HG02840 (cell line): ENCODE data around the gene RAD51.

Experiments used
- ATAC-seq: cut with Tn5 transposase; IDR thresholded peaks from one replicate; pipeline ENCODE4 v1.9.1; 2021; ENCODE audit warnings: mild to moderate bottlenecking, moderate library complexity, moderate number of reproducible peaks; ENCODE audit not compliant: unreplicated experiment, low FRiP score

Gene RAD51

DNA sequence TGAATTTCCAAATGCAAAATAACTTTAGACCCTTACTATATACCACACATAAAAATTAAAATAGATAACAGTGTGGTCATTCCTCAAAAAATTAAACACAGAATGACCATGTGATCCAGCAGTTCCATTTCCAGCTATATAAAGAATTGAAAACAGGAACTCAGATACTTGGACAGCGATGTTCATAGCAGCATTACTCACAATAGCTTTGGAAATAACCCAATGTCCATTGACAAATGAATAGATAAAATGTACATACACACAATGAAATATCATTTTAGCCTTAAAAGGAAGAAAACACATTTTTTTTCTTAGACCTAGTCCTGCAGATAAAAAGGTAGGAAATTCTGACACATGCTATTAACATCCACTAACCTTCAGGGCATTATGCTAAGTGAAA is 26.7 kb downstream of the RAD51 start:
- no peak for ATAC-seq

DNA sequence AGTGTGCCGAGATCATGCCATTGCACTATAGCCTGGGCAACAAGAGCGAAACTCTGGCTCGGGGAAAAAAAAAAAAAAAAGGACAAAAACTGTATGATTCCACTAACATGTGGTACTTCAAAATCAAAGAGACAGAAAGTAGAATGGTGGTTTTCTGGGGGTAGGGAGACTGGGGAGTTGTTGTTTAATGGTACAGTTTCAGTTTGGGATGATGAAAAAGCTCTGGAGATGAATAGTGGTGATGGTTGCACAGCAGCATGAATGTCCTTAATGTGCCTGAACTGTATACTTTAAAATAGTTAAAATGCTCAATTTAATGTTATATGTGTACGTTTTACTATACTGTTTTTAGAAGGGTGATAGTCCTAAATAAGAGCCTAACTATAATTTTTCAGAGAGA is 27.4 kb downstream of the RAD51 start:
- no peak for ATAC-seq

DNA sequence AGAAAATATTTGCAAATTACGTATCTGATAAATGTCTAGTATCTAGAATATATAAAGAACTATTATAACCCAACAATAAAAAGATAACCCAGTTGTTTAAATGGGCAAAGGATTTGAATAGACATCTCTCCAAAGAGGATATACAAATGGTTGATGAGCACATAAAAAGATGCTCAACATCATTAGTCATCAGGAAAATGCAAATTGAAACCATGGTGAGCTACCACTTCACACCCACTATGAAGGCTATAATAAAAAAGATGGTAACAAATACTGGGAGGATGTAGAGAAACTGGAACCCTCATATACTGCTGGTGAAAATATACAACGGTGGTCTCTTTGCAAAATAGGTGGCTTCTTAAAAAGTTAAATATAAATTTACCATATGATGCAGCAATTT is 28.0 kb downstream of the RAD51 start:
- ATAC-seq, result no peak

DNA sequence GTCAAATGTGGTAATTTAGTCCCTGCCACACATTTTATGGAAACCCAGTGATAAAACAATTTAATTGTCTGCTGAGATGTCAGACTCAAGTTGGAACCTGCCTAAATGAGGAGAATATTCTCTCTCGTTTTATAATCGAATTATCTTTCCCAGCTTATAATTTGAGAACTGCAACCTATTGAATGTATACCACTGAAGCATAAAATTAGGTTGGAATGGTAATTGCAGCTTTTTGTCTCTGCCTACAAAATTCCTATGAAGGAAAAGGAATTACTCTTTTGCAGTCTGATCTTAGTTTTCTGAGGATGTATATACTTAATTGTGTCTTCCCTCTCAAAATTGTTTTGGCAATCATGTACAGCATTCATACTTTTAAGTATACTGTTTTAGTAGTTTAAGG is 28.9 kb downstream of the RAD51 start:
- no peak for ATAC-seq

DNA sequence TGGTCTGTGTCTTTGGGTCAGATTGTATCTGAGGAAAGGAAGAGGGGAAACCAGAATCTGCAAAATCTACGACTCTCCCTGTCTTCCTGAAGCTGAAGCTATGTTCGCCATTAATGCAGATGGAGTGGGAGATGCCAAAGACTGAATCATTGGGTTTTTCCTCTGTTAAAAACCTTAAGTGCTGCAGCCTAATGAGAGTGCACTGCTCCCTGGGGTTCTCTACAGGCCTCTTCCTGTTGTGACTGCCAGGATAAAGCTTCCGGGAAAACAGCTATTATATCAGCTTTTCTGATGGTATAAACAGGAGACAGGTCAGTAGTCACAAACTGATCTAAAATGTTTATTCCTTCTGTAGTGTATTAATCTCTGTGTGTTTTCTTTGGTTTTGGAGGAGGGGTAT is 36.1 kb downstream of the RAD51 start:
- ATAC-seq, result no peak

DNA sequence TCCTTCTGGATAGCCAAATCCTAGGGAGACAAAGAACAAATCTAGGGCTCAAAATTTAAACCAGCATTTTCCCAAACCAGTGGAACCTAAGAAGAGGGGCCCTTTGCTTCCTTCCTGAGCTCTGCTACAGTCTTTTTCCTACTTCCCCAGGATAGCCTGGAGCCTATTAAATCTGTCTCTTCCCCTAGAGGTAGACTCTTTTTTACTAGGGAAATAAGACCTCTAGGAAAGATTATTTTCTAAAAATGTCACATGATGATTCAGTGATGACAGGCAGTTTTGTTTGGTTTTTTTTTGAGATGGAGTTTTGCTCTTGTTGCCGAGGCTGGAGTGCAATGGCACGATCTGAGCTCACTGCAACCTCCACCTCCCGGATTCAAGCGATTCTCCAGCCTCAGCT is 41.6 kb downstream of the RAD51 start:
- ATAC-seq, result no peak

DNA sequence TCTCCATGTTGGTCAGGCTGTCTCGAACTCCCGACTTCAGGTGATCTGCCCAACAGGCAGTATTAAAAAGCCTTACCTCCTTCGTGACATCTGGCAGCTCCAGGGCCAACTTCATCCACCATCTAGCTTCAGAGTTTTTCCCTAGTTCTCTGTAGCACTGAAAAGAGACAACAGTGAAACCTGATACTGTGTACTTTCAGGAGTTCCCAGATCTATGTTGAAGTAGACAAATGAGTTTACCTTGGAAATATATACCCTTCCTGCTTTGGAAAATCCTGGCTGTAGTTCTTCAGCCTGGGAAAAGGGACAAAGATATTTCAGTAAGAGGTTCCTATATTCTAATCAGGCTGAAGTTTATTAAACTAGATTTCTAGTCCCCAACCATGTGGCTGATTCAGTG is 42.1 kb downstream of the RAD51 start:
- no peak for ATAC-seq

DNA sequence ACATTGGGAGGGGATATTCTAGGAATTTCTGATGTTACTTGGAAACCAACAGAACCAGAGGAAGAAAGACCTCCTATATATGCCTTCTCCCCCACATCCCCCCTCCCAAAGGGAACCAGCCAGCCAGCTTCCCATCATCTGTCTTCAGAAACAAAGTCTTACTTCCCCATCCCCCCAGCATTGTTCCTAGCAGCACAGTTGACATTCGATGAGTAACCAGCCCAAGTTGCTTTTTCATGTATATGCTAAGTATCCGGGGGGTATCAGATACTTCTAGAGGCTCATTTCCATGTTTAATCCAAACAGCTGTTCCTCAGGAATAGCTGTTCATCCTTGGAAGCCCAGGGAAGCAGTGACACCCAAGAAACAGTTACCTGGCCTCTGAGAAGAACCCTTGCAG is 44.1 kb downstream of the RAD51 start:
- no peak for ATAC-seq

DNA sequence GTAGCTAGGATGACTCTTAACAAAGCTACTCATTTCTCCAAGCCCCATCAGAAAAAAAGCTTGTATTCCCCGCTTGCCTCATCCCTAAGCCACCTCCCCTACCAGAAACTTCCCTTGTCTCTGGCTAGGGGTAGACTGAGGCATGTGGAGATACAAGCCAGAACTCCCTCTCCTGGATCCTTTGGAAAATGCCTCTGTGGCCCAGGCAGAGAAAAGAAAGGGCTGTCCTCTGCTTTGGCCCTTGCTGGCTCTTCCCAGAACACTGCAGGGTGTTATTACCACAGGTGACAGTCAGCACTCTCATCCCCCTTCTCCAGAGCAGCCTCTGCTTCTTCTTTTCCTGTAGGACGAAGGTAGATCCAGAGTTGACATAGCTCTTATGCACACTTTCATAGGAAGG is 44.9 kb downstream of the RAD51 start:
- no peak for ATAC-seq

DNA sequence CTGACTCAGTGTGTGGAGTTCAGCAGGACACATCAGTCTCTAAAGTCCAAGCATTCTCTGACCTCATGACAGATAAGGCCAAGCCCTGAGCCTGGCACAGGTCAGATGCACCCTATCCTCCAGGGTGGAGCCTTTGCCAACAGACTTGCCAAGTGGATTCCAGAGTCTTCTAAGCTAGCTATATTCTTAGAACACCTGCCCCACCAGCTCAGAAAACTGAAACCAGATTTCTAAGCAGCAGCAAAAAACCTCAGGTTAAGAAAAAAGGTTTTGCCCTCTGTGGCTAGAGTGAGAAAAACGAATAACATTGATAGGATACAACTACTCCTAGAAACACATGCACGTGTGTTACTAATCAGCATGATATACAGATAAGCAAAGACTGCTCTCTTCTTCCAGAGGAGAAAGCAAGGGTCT is 48.5 kb downstream of the RAD51 start:
- no peak for ATAC-seq

DNA sequence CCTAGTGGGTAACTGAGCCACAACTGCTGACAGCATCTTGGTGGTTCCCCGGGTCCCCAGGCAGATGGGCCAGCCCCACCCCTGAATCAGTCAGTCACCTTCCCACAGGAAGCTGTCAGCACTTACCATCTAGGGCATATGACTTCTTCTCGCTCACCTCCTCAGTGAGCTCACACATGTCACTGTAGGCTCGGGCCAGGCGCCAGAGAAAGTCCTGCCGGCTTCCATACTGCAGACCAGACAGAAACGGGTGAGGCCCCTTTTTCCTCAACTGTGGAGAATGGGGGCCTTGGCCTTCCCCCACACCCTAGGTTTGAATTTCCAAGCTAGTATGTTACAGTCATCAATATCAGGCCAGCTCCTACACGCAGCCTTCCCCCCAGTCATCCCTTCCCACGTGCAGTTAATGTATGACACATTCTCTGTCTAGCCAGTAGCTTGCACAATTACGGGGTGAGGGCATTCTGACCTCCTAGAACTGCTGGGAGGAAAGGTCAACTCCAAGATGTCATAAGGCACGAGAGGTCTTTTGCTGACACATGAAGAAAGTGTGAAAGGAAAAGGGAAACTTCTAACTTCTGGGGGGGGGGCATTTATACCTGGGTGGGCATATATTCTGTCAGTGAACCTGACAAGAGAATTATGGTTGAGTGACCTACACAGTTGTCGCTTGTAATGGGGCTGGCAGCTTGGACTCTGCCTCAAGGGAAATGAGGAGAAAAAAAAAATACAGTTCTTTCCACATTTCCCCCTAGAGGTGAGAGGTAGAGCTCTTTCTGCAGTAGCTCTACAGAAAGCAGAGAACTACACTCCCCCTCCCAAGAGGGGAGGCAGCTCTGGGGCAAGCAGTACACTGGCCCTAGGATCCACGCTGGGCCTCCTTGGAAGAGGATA is 49.2 kb downstream of the RAD51 start:
- ATAC-seq, result no peak

DNA sequence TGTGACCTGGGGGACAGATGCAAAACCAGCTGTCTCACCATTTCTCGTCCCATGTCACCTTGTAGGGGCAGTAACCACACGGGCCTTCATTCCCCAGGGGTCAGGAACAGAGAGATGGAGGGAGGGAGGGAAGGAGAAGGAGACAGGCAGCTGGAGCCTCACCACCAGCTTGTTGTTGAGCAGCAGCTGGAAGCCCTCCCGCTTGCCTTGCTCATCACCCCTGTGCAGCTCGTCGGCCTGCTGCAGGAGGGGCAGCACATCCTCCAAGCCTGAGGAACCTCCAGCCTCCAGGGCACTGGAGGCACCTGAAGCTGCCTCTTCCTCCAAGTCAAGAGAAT is 49.8 kb downstream of the RAD51 start:
- no peak for ATAC-seq

DNA sequence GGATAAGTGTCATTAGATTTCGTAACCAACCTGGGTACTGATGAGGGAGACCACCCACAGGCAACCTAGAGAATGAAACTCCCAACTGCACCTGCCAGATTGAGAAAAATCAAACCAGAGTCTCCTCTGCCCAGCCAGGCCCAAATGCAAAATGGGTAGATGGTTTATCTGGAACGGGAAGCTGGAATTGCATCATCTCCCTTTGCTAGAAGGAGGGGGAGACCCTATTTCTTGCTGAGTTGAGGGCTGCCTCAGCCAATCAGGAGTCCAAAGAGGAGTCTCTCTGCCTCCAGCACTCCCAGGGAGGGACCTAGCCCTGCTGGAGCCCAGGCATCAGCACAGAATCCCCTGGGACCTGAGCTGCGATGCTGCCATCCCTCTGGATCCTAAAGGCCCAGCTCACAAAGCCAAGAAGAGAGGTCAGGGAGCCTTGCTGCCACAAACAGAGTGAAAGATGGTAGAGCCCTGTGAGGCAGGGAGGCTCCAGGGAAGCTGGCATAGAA is 52.0 kb downstream of the RAD51 start:
- no peak for ATAC-seq

DNA sequence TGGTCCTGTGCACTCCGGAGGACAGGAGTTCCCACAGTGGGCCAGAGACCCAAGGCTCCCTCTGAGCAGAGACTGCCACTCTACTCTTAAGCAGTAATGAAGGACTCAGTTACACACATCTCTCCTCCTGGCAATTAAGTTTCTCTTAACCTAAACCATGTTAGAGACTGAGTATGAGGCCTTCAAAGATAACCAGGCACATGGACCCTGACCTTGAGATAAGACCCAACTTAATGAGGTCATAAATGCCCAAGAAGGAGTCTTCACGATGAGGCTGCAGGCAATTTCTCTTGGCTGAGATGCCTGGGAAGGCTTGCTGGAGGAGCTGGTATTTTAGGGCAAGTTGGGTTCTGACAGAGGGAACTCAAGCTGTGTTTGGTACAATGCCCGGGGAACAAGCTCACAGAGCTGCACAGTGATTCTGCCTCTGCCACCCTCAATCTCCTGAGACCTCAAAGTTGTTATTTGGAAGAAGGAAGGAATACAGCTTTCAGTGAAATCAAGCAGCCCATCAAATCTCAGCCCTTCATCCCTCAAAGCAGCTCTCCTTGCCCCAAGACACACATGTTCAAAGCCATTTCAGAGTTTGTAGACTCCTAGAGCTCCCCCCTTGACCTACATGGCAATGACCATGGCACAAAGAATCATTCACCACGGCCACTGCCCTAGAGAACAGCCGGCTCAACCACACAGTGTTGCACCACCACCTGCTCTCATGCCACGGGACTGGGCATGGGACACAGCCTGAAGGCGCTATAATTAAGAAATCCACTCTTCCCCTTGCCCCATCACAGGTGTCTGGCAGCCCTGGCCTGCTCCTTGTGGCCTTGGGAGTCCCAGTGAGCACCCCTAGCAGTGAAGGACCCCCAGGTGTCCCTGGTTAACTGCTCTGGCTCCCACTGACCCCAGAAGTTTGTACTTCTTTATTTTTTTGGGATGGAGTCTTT is 53.0 kb downstream of the RAD51 start:
- no peak for ATAC-seq

DNA sequence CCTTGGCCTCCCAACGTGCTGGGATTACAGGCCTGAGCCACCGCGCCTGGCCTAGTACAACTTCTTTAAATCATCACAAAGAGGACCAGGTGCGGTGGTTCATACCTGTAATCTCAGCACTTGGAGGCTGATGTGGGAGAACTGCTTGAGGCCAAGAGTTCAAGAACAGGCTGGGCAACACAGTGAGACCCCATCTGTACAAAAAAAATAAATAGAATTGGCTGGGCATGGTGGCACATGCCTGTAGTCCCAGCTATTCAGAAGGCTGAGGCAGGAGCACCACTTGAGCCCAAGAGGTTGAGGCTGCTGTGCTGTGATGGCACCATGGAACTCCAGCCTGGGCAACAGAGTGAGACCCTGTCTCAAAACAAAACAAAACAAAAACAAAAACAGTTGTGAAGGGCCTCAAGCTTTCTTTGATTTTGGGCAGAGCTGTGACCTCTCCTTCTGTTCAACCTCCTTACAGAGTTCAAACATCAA is 54.2 kb downstream of the RAD51 start:
- no peak for ATAC-seq

DNA sequence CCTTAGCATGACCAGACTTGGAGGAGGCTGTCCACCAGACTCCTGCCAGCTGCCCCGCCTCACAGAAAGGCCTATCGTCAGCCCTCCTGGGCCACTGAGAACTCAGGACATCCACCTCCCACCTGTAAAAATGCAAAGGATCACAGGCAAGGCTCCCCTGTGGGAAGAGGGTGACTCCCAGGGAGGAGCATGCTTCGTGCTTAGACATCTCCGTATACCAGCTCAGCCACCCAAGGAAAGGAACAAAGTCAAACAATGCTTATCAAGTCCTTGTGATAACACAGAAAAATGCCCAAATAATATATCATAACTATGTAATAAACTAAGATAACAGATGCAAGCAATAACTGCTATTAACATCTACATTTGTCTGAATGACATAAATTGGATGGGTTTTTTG is 55.9 kb downstream of the RAD51 start:
- ATAC-seq, result no peak

DNA sequence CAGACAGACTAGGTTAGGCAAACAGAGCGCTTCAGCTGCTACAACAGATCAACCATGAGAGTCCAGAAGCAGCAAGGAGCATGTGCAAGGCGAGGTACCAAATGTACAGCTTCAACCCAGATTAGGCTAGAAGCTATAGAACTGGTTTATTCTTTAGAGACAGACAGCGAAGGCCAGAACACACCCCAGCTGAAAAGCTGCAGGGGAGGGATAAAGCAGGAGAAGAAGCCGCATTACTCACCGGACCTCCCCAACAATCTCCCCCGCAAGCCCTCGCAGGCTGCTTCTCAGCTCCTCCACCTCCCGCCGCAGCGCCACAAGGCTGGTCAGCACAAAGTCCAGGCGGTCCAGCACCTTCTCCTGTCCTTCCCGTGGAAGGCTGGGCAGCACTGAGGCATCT is 56.8 kb downstream of the RAD51 start:
- ATAC-seq, result no peak

DNA sequence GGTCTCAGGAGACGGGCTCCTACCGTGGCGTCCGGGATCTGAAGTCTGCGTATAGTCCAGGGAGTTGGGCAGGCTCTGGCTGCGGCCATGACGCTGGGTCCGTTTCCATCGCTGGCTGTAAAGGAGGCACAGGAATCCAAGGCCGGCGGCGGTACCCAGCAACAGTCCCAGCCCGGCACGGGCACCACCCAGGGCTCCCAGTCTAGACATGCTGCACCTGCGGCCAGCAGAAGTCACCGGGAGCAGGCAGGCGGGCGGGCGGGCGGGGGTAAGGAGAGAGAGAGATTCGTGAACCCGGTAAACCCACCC is 59.6 kb downstream of the RAD51 start:
- ATAC-seq, result no peak

DNA sequence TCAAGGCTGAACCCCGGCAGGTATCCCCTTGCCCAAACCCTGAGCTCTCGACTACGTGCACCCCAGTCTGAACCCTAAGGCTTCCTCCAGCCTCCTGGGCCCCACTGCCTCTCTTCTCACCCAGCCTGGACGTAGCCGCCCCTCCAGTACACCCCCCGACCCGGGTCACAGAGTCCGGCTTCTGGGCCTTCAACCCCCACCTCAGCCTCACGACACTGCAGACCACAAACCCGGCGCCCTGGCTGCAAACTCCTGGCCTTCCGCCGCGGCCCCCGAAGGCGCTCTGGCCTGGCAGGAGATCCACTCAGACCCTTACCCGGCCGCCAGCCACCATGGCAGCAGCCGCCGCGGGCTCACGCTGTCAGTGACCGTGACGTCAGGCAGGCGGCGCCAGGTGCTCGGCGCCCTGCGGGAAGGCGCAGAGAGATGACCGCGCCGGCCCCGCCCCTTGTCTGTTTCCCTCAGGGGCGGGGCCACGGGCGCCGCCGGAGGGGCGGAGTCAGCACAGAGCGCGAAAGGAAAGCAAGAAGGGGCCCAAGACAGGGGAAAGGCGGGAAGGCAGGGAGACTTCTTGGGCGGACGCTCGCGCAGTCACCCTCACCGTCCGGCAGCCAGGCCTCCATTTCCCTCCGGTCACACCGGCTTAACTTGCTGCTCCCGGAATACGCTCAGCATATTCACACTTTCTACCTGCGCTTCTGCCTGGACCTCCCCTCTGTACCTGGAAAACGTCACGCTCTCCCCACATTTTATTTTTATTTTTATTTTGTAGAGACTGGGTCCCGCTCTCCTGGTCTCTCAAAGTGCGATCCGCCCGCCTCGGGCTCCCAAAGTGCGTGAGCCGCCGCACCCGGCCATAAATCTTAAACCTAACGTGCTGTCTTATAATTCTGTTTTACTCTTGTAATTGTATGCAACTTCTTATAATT is 60.2 kb downstream of the RAD51 start, which contains the start of gene RMDN3:
Gene RMDN3, minus strand, starts transcription at position 372 of the 929 bp plus-strand sequence. CDS start 471 bp downstream, outside the sequence.
- ATAC-seq, result peak; percentile 84

DNA sequence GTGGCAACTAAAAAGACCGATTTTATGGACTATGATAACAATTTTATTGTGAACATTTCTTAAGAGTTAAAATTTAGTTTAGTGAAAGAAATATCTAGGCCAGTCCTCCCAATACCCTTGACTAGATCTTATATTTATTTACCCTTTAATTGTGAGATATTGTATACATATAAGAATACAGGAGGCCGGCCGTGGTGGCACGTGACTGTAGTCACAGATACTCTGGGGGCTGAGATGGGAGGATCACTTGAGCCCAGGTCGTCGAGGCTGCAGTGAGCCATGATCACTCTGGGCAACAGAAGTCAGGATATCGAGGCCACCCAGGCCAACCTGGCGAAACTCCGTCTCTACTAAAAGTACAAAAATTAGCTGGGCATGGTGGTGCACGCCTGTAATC is 60.8 kb downstream of the RAD51 start:
- ATAC-seq, result no peak
